ENCODE data around the gene U2AF2. TPM values are rescaled to one million over a fixed set of nuclear protein-coding genes. Genes with fewer than 3 reads are reported as not detected.

U2AF2 gene
- total RNA-seq, 4 donors from 2014 or later, result 132 to 292 (median 159) TPM

GRCh38 chr19:55659822-55660221 is 5.0 kb downstream of the U2AF2 start:
- Histone ChIP-seq H3K9me3 (no peaks in the 10 kb centered on the region), H3K36me3 (peaks cover 0 to 63% (median 4%) of the 10 kb centered on the region in 3 donors), H3K4me3 (no peak overlapping the region), H3K27me3 (no peaks in the 10 kb centered on the region), H3K27ac (no peak overlapping the region), H3K4me1 (peaks cover 8 to 43% (median 34%) of the 10 kb centered on the region in 4 donors)
- no peak for DNase-seq
- TF ChIP-seq POLR2A (IDR thresholded peaks at IDR 0.05), result no peak
- TF ChIP-seq CTCF (IDR thresholded peaks at IDR 0.05), result no peak

GRCh38 chr19:55660404-55660803 is 5.6 kb downstream of the U2AF2 start:
- Histone ChIP-seq H3K4me1 (peaks cover 8 to 43% (median 34%) of the 10 kb centered on the region in 4 donors), H3K4me3 (no peak overlapping the region), H3K27me3 (no peaks in the 10 kb centered on the region), H3K27ac (no peak overlapping the region), H3K36me3 (peaks cover 0 to 67% (median 4%) of the 10 kb centered on the region in 3 donors), H3K9me3 (no peaks in the 10 kb centered on the region)
- TF ChIP-seq CTCF (IDR thresholded peaks at IDR 0.05) (no peak), POLR2A (IDR thresholded peaks at IDR 0.05) (no peak)
- DNase-seq, result no peak

GRCh38 chr19:55660991-55661390 is 6.2 kb downstream of the U2AF2 start:
- TF ChIP-seq CTCF (IDR thresholded peaks at IDR 0.05), result no peak
- no peak for TF ChIP-seq POLR2A (IDR thresholded peaks at IDR 0.05)
- H3K4me1 ChIP-seq, result peaks cover 8 to 41% (median 31%) of the 10 kb centered on the region in 4 donors
- H3K4me3 ChIP-seq, result no peak overlapping the region
- H3K27ac ChIP-seq, result no peak overlapping the region
- H3K27me3 ChIP-seq, result no peaks in the 10 kb centered on the region
- peaks cover 0 to 73% (median 4%) of the 10 kb centered on the region in 3 donors for H3K36me3 ChIP-seq
- H3K9me3 ChIP-seq, result no peaks in the 10 kb centered on the region
- DNase-seq, result no peak

- TF ChIP-seq CTCF (IDR thresholded peaks at IDR 0.05) (no peak), POLR2A (IDR thresholded peaks at IDR 0.05) (no peak)
- no peak for DNase-seq
- Histone ChIP-seq H3K27me3 (no peaks in the 10 kb centered on the region), H3K9me3 (no peaks in the 10 kb centered on the region), H3K36me3 (peaks cover 0 to 81% (median 4%) of the 10 kb centered on the region in 3 donors), H3K27ac (no peak overlapping the region), H3K4me3 (no peak overlapping the region), H3K4me1 (peaks cover 5 to 41% (median 23%) of the 10 kb centered on the region in 4 donors)
Measured at GRCh38 chr19:55661826-55662225, 7.0 kb downstream of the U2AF2 start.

GRCh38 chr19:55663846-55664536 is 9.2 kb downstream of the U2AF2 start:
- no peak for TF ChIP-seq CTCF (IDR thresholded peaks at IDR 0.05)
- TF ChIP-seq POLR2A (IDR thresholded peaks at IDR 0.05), result no peak
- Histone ChIP-seq H3K36me3 (peaks cover 0 to 98% (median 4%) of the 10 kb centered on the region in 3 donors), H3K27ac (no peak overlapping the region), H3K4me1 (peaks cover 0 to 39% (median 4%) of the 10 kb centered on the region in 4 donors), H3K27me3 (no peaks in the 10 kb centered on the region), H3K9me3 (no peaks in the 10 kb centered on the region), H3K4me3 (no peak overlapping the region)
- DNase-seq, result no peak

Data from Peyer's patch (tissue), 4 donors.